Measurements from ENCODE around the gene MBD3.
"Not testable (repeated sequence)": the region's sequence is repeated elsewhere in the genome, so short reads cannot be mapped to it uniquely, and the experiment has no call there.

Gene MBD3

GRCh38 chr19:1532003-1532402 lies 60.7 kb downstream of the MBD3 start:
- Mint-ChIP-seq H3K36me3 (ENCODE audit: low read depth) (no peaks in the 10 kb centered on the region), H3K9me3 (no peaks in the 10 kb centered on the region), H3K4me3 (no peak overlapping the region), H3K27ac (no peak overlapping the region), H3K27me3 (ENCODE audit: low read depth) (no peaks in the 10 kb centered on the region), H3K4me1 (ENCODE audit: low read depth) (no peaks in the 10 kb centered on the region)

DNA sequence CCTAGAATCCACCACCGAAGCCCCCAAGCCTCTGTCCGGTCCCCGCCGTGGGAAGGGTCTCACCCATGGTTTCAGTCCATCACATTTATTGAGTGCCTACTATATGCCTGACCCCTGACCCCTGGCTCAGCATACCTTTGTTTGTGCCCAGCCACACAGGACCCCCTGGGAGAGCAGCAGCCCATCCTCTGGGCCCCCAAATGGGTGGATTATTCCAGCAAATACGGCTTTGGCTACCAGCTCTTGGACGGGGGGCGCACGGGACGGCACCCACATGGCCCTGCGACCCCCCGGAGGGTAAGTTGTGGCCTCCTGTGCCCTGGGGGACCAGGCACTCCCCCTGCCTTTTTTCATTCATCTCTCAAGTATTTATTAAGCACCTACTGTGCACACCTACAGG lies 61.1 kb downstream of the MBD3 start:
- Mint-ChIP-seq H3K27ac (no peak overlapping the region), H3K4me1 (ENCODE audit: low read depth) (no peaks in the 10 kb centered on the region), H3K4me3 (no peak overlapping the region), H3K9me3 (no peaks in the 10 kb centered on the region), H3K36me3 (ENCODE audit: low read depth) (no peaks in the 10 kb centered on the region), H3K27me3 (ENCODE audit: low read depth) (no peaks in the 10 kb centered on the region)

DNA sequence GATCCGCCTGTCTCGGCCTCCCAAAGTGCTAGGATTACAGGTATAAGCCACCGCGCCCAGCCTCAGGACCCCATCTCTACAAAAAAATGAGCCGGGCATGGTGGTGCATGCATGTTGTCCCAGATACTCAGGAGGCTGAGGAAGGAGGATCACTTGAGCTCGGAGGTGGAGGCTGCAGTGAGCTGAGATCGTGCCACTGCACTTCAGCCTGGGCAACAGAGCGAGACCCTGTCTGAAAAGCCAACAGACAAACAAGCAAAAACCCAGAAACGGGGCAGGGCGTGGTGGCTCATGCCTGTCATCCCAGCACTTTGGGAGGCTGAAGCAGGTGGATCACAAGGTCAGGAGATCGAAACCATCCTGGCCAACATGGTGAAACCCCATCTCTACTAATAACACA lies 61.8 kb downstream of the MBD3 start:
- H3K4me3 Mint-ChIP-seq; H3K9me3 Mint-ChIP-seq; H3K27ac Mint-ChIP-seq; H3K4me1 Mint-ChIP-seq (ENCODE audit: low read depth); H3K36me3 Mint-ChIP-seq (ENCODE audit: low read depth); H3K27me3 Mint-ChIP-seq (ENCODE audit: low read depth): not testable (repeated sequence)

DNA sequence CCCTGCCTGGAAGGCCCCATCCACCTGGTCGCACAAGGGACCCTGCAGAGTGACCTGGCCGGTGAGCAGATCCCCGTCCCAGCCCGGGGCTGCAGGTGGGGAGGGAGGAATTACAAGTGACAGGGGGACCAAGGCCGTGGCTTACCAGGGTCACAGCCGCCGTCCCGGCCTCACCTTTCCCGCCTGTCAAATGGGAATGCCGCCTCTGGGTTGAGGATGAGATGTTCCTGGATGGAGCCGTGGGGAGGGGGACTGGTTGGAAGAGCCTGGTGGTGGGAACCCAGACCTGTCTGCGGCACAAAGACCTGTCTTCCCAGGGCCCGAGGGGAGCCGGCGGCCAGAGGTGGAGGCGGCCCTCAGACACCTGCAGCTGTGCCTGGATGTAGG lies 63.2 kb downstream of the MBD3 start:
- Mint-ChIP-seq H3K36me3 (ENCODE audit: low read depth) (no peaks in the 10 kb centered on the region), H3K27ac (no peak overlapping the region), H3K9me3 (no peaks in the 10 kb centered on the region), H3K27me3 (ENCODE audit: low read depth) (peaks cover 15% of the 10 kb centered on the region), H3K4me3 (no peak overlapping the region), H3K4me1 (ENCODE audit: low read depth) (no peaks in the 10 kb centered on the region)

DNA sequence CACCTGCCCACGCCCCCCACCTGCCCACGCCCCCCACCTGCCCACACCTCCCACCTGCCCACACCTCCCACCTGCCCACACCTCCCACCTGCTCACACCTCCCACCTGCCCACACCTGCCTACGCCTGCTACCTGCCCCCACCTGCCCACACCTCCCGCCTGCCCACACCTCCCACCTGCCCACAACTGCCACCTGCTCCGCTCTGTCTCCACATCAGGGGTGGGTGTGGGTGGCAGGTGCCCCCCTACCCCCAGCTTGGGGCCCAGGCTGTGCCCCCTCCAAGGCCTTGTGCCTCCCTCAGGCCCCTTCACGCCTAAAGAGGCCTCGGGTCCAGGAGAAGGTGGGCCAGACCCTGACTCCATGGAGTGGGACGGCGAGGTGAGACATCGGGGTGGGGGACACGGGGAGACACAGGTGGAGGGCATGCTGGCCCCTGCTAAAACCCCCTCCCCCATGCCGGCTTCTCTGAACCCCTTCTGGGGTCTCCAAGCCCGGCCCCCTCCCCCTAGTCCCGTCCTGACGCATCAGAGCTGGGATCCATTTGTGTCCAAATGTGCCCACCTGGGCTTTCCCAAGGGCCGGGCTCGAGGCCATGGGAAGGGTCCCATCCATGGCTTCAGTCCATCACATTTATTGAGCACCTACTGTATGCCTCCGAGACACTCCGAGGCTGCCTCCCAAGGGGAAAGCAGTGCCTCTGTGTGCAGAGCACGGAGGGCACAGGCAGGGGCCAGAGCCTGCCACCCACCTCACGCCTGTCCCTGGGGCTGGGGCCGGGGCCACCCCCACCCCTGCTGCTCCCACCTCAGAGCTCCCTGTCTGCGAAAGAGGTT lies 63.9 kb downstream of the MBD3 start:
- Mint-ChIP-seq H3K27ac (no peak overlapping the region), H3K36me3 (ENCODE audit: low read depth) (no peaks in the 10 kb centered on the region), H3K4me1 (ENCODE audit: low read depth) (no peaks in the 10 kb centered on the region), H3K27me3 (ENCODE audit: low read depth) (peaks cover 18% of the 10 kb centered on the region), H3K9me3 (no peaks in the 10 kb centered on the region), H3K4me3 (no peak overlapping the region)

- peaks cover 26% of the 10 kb centered on the region for H3K27me3 Mint-ChIP-seq (ENCODE audit: low read depth)
- no peaks in the 10 kb centered on the region for H3K36me3 Mint-ChIP-seq (ENCODE audit: low read depth)
- no peaks in the 10 kb centered on the region for H3K9me3 Mint-ChIP-seq
- H3K4me1 Mint-ChIP-seq (ENCODE audit: low read depth): no peaks in the 10 kb centered on the region
- H3K27ac Mint-ChIP-seq: no peak overlapping the region
- no peak overlapping the region for H3K4me3 Mint-ChIP-seq
Observed at GRCh38 chr19:1527650-1528309, 64.9 kb downstream of the MBD3 start.

DNA sequence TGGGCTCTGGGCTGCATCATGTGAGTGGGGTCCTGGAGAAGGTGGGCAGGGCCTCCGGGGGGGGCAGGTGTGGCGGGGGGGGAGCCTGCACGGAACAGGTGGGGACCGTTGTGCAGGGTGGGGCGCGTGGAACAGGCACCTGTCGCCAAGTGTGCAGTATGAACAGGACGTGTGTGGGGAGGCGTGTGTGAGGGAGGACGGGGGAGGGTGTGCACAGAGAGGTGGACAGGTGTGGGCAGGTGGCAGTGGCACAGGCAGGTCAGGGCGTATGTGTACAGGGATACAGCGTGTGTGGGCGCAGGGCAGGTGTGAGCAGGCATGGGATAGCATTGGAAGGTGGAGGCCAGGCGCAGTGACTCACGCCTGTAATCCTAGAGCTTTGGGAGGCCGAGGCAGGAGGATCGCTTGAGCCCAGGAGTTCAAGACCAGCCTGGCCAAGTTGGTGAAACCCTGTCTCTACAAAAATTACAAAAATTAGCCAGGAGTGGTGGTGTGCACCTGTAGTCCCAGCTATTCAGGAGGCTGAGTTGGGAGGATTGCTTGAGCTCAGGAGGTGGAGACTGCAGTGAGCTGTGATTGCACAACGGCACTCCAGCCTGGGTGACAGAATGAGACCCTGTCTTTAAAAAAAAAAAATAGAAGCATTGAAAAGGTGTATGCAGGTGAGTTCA lies 65.6 kb downstream of the MBD3 start:
- no peaks in the 10 kb centered on the region for H3K4me1 Mint-ChIP-seq (ENCODE audit: low read depth)
- peaks cover 26% of the 10 kb centered on the region for H3K27me3 Mint-ChIP-seq (ENCODE audit: low read depth)
- no peak overlapping the region for H3K4me3 Mint-ChIP-seq
- no peak overlapping the region for H3K27ac Mint-ChIP-seq
- H3K9me3 Mint-ChIP-seq: no peaks in the 10 kb centered on the region
- H3K36me3 Mint-ChIP-seq (ENCODE audit: low read depth): no peaks in the 10 kb centered on the region

DNA sequence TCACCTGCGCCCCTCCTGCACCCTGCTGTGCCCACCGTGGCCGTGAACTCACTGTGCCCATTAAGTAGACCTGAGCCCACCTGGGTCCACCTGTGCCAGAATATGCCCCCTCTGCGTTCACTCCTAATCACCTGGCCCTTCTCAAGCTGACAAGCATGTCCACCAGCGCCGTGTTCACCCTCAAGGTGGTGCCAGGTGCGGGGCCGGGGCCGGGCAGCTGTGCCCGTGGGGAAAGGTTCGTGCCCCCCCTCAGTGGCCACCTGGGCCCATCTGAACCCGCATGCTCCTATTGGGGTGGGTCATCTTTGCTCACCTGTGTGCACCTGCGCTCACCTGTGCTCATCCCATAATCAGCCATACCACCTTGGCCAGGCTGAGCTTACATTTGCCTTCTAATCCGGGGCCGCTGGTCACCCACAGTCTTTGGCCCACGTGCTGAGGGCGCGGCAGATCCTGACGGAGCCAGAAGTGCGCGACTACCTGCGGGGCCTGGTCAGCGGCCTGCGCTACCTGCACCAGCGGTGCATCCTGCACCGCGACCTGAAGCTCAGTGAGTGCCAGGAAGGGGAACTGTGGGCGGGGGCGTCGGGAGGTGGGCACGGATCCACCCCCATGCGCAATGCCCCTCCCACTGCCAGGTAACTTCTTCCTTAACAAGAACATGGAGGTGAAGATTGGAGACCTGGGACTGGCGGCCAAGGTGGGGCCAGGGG lies 66.4 kb downstream of the MBD3 start:
- Mint-ChIP-seq H3K4me3 (no peak overlapping the region), H3K27me3 (ENCODE audit: low read depth) (peaks cover 26% of the 10 kb centered on the region), H3K36me3 (ENCODE audit: low read depth) (no peaks in the 10 kb centered on the region), H3K27ac (no peak overlapping the region), H3K9me3 (no peaks in the 10 kb centered on the region), H3K4me1 (ENCODE audit: low read depth) (no peaks in the 10 kb centered on the region)

DNA sequence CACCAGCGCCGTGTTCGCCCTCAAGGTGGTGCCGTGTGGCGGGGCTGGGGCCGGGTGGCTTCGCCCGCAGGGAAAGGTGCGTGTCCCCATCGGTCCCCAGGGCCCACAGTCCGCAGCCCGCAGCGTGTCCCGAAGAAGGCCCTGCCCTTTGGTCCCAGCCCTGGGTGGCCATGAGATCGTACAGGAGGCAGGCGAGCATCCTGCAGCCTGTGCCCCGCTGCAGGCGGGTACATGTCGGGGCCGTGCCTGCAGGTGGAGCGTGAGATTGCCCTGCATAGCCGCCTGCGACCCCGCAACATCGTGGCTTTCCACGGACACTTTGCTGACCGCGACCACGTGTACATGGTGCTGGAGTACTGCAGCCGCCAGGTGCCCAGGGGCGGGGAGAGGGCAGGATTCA lies 67.3 kb downstream of the MBD3 start:
- Mint-ChIP-seq H3K9me3 (no peaks in the 10 kb centered on the region), H3K36me3 (ENCODE audit: low read depth) (no peaks in the 10 kb centered on the region), H3K27ac (no peak overlapping the region), H3K4me3 (no peak overlapping the region), H3K27me3 (ENCODE audit: low read depth) (peaks cover 26% of the 10 kb centered on the region), H3K4me1 (ENCODE audit: low read depth) (no peaks in the 10 kb centered on the region)

DNA sequence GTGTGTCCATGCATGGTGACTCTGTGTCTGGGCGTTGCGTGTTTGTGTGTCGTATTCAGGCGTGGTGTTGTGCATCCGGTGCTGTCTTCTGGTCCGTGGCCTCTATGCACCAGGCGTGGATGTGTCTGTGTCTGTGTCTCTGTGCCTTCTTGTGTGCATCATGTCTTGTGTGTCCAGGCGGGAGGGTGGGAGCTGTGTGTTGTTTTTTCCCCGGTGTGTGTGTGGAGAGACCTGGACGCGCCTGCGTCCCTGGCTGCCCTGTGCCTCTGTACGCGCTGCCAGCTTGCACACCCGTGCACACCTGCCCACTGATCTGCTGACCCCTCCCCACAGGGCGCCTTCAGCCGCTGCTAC lies 67.7 kb downstream of the MBD3 start:
- H3K27me3 Mint-ChIP-seq (ENCODE audit: low read depth): peaks cover 26% of the 10 kb centered on the region
- no peaks in the 10 kb centered on the region for H3K4me1 Mint-ChIP-seq (ENCODE audit: low read depth)
- H3K27ac Mint-ChIP-seq: no peak overlapping the region

GRCh38 chr19:1524287-1524971 lies 68.2 kb downstream of the MBD3 start:
- H3K27ac Mint-ChIP-seq: no peak overlapping the region
- no peak overlapping the region for H3K4me3 Mint-ChIP-seq
- no peaks in the 10 kb centered on the region for H3K36me3 Mint-ChIP-seq (ENCODE audit: low read depth)
- peaks cover 26% of the 10 kb centered on the region for H3K27me3 Mint-ChIP-seq (ENCODE audit: low read depth)
- H3K4me1 Mint-ChIP-seq (ENCODE audit: low read depth): no peaks in the 10 kb centered on the region
- H3K9me3 Mint-ChIP-seq: no peaks in the 10 kb centered on the region

More for the DNA sequence above, 67.7 kb downstream of the MBD3 start:
- Mint-ChIP-seq H3K4me3 (no peak overlapping the region), H3K9me3 (no peaks in the 10 kb centered on the region), H3K36me3 (ENCODE audit: low read depth) (no peaks in the 10 kb centered on the region)
